Measurements from ENCODE around the gene C2CD5. TPM values are rescaled to one million over a fixed set of nuclear protein-coding genes. Genes with fewer than 3 reads are reported as not detected.
A peak's percentile ranks its signal among the peaks of the same experiment; 100 is the strongest.

The C2CD5 gene
- total and polyA plus RNA-seq, 8 donors: 12.2 to 79.1 (median 31.9) TPM

GRCh38 chr12:22414742-22415141, 129.6 kb downstream of the C2CD5 start:
- Histone ChIP-seq H3K27ac (peak overlapping the region in 1 of 5 donors; percentile 4), H3K4me3 (no peak overlapping the region), H3K36me3 (no peaks in the 10 kb centered on the region), H3K27me3 (no peaks in the 10 kb centered on the region), H3K9me3 (no peaks in the 10 kb centered on the region), H3K4me1 (peaks cover 0 to 31% (median 23%) of the 10 kb centered on the region in 4 donors)
- TF ChIP-seq POLR2A (IDR thresholded peaks at IDR 0.05): no peak
- DNase-seq: no peak
- WGBS, 5 donors: 85 to 94% (median 89%) methylated on average over 2 of the region's 2 CpGs
- intact Hi-C loops (cut with DNase I; ENCODE audit: low total_unique reads): no loop called here

- Histone ChIP-seq H3K9me3 (no peaks in the 10 kb centered on the region), H3K4me1 (peaks cover 0 to 37% (median 26%) of the 10 kb centered on the region in 4 donors), H3K27me3 (no peaks in the 10 kb centered on the region), H3K27ac (no peak overlapping the region), H3K36me3 (no peaks in the 10 kb centered on the region), H3K4me3 (no peak overlapping the region)
- DNase-seq: no peak
- WGBS, 5 donors: 58 to 72% (median 62%) methylated on average over 3 of the region's 3 CpGs
- intact Hi-C loops (cut with DNase I; ENCODE audit: low total_unique reads): no loop called here
- TF ChIP-seq CTCF (IDR thresholded peaks at IDR 0.05) (no peak), POLR2A (IDR thresholded peaks at IDR 0.05) (no peak), EP300 (IDR thresholded peaks at IDR 0.05) (no peak), POLR2AphosphoS5 (IDR thresholded peaks at IDR 0.05) (no peak)
Observed at GRCh38 chr12:22413592-22413991, 130.8 kb downstream of the C2CD5 start.

GRCh38 chr12:22412581-22412980, 131.8 kb downstream of the C2CD5 start:
- H3K36me3 ChIP-seq: no peaks in the 10 kb centered on the region
- intact Hi-C loops (cut with DNase I; ENCODE audit: low total_unique reads): no loop called here
- H3K4me3 ChIP-seq: no peak overlapping the region
- no peak overlapping the region for H3K27ac ChIP-seq
- 73 to 88% (median 81%) methylated on average over 3 of the region's 3 CpGs for WGBS, 5 donors
- peaks cover 0 to 47% (median 26%) of the 10 kb centered on the region in 4 donors for H3K4me1 ChIP-seq
- no peaks in the 10 kb centered on the region for H3K27me3 ChIP-seq
- TF ChIP-seq POLR2AphosphoS5 (IDR thresholded peaks at IDR 0.05) (no peak), EP300 (IDR thresholded peaks at IDR 0.05) (no peak), POLR2A (IDR thresholded peaks at IDR 0.05) (no peak), CTCF (IDR thresholded peaks at IDR 0.05) (no peak)
- no peaks in the 10 kb centered on the region for H3K9me3 ChIP-seq
- DNase-seq: no peak

GRCh38 chr12:22410486-22410885, 133.9 kb downstream of the C2CD5 start:
- Histone ChIP-seq H3K9me3 (no peaks in the 10 kb centered on the region), H3K4me3 (no peak overlapping the region), H3K4me1 (peaks cover 0 to 38% (median 11%) of the 10 kb centered on the region in 4 donors), H3K27ac (peak overlapping the region in 2 of 5 donors; percentile 8 to 48), H3K36me3 (no peaks in the 10 kb centered on the region), H3K27me3 (no peaks in the 10 kb centered on the region)
- intact Hi-C loops (cut with DNase I; ENCODE audit: low total_unique reads): no loop called here
- 27 to 58% (median 48%) methylated on average over 3 of the region's 3 CpGs for WGBS, 5 donors
- TF ChIP-seq POLR2A (IDR thresholded peaks at IDR 0.05): no peak
- peak in 1 of 2 donors; percentile 26 for DNase-seq

- 68 to 78% (median 74%) methylated on average over 12 of the region's 12 CpGs for WGBS, 5 donors
- intact Hi-C loops (cut with DNase I; ENCODE audit: low total_unique reads): no loop called here
- peaks cover 0 to 31% (median 4%) of the 10 kb centered on the region in 4 donors for H3K4me1 ChIP-seq
- H3K4me3 ChIP-seq: peak overlapping the region in 1 of 4 donors; percentile 19
- no peaks in the 10 kb centered on the region for H3K36me3 ChIP-seq
- H3K27me3 ChIP-seq: no peaks in the 10 kb centered on the region
- H3K9me3 ChIP-seq: no peaks in the 10 kb centered on the region
- TF ChIP-seq POLR2AphosphoS5 (IDR thresholded peaks at IDR 0.05) (peak in 1 of 3 donors; percentile 63), CTCF (IDR thresholded peaks at IDR 0.05) (no peak)
- peak overlapping the region in 4 of 5 donors; percentile 8 to 59 (median 49) for H3K27ac ChIP-seq
- peak in 1 of 2 donors; percentile 23 for DNase-seq
Observed at GRCh38 chr12:22409377-22410164, 134.8 kb downstream of the C2CD5 start.

Measured in stomach (tissue), 9 donors.